Measurements from ENCODE around the gene SCAPER.

SCAPER gene

GRCh38 chr15:76353023-76353577 lies 552.0 kb downstream of the SCAPER start:
- no peak for DNase-seq

GRCh38 chr15:76349301-76350070 lies 555.7 kb downstream of the SCAPER start:
- DNase-seq = no peak

GRCh38 chr15:76347482-76348055 lies 557.6 kb downstream of the SCAPER start:
- DNase-seq = no peak

- DNase-seq = no peak
These were observed 558.3 kb downstream of the SCAPER start for GRCh38 chr15:76346669-76347481.

GRCh38 chr15:76345880-76346668 lies 559.1 kb downstream of the SCAPER start:
- DNase-seq = peak; percentile 67 to 78

- DNase-seq = no peak
These were observed 559.6 kb downstream of the SCAPER start for GRCh38 chr15:76345583-76345879.

- no peak for DNase-seq
These were observed 560.1 kb downstream of the SCAPER start for GRCh38 chr15:76344893-76345582.

- DNase-seq = no peak
These were observed 561.7 kb downstream of the SCAPER start for GRCh38 chr15:76343313-76343996.

GRCh38 chr15:76342382-76343201 lies 562.5 kb downstream of the SCAPER start:
- DNase-seq = no peak

- DNase-seq = no peak
These were observed 563.1 kb downstream of the SCAPER start for GRCh38 chr15:76342058-76342381.

GRCh38 chr15:76341366-76342057 lies 563.6 kb downstream of the SCAPER start:
- DNase-seq = no peak

GRCh38 chr15:76340803-76341365 lies 564.3 kb downstream of the SCAPER start:
- DNase-seq = no peak

GRCh38 chr15:76340198-76340802 lies 564.8 kb downstream of the SCAPER start:
- no peak for DNase-seq

- DNase-seq = peak in 1 of 2 donors; percentile 82
These were observed 565.6 kb downstream of the SCAPER start for GRCh38 chr15:76339305-76340197.

GRCh38 chr15:76338486-76339304 lies 566.4 kb downstream of the SCAPER start:
- DNase-seq = peak in 1 of 2 donors; percentile 65

GRCh38 chr15:76337696-76338485 lies 567.2 kb downstream of the SCAPER start:
- DNase-seq = no peak
